GM12873 (cell line): ENCODE data around the gene ALDOC.

ENCODE experiments used
- TF ChIP-seq, protein P1 (sequence below): IDR thresholded peaks from 2 replicates; pipeline ENCODE4 v1.5.1; 2012; ENCODE audit warnings: low read depth, mild to moderate bottlenecking, moderate library complexity, low read length, control low read depth; ENCODE audit not compliant: insufficient read depth; ENCODE audit errors: missing control alignments

ALDOC gene

DNA sequence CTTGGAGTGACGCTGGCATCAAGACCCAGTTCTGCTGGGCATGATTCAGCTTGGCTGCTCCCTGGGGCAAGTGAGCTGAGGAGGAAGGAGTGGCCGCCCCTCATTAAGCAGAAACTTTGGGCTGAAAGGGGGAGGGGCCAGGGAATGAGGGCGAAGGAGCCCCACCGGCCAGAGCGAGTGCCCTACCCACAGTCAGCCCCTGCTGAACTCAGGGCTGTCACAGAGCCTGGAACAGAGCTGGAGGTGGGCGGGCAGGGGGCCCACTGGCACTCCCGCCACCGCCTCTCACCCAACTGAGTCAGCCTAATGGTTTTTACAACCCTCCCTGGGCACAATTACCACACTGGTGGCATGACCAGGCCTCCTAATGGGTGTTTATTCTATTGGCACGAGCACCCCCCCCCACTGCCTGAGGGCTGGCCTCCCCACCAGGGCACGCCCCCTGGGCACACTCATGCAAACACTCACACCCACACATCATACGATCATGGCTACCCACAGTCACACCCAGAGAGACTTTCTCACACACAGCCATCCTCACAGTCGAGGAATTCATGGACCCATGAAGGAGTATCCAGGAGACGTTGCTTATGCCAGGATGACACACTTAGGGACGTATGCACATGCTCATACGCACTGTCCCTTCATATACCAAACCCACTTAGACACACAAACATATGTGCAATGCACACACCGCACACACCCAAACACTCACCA is 43.4 kb downstream of the ALDOC start:
- TF ChIP-seq, protein P1, sequence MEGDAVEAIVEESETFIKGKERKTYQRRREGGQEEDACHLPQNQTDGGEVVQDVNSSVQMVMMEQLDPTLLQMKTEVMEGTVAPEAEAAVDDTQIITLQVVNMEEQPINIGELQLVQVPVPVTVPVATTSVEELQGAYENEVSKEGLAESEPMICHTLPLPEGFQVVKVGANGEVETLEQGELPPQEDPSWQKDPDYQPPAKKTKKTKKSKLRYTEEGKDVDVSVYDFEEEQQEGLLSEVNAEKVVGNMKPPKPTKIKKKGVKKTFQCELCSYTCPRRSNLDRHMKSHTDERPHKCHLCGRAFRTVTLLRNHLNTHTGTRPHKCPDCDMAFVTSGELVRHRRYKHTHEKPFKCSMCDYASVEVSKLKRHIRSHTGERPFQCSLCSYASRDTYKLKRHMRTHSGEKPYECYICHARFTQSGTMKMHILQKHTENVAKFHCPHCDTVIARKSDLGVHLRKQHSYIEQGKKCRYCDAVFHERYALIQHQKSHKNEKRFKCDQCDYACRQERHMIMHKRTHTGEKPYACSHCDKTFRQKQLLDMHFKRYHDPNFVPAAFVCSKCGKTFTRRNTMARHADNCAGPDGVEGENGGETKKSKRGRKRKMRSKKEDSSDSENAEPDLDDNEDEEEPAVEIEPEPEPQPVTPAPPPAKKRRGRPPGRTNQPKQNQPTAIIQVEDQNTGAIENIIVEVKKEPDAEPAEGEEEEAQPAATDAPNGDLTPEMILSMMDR: no peak

- TF ChIP-seq, protein P1: no peak
These were observed 44.4 kb downstream of the ALDOC start for GRCh38 chr17:28532050-28532960.

DNA sequence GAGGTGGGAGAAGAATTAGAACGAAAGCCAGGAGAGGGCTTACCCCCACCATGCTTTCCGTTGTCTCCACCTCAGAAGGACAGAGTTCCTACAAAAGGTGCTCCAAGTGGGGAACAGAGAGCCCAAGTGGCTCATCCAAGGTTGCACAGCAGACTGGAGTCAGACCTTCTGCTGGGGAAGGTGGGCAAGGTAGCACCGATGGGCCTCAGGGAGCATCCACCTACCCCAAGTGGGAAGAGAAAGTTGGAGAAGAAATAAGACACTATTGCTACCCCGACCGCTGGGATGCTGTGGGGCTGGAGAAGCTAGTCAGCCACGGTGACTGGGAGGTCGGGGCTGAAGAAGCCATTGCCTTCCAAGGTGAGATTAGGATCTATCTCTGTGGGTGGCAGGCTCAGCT is 45.8 kb downstream of the ALDOC start:
- TF ChIP-seq, protein P1: no peak

- TF ChIP-seq, protein P1: no peak
These were observed 46.4 kb downstream of the ALDOC start for GRCh38 chr17:28530250-28530649.

DNA sequence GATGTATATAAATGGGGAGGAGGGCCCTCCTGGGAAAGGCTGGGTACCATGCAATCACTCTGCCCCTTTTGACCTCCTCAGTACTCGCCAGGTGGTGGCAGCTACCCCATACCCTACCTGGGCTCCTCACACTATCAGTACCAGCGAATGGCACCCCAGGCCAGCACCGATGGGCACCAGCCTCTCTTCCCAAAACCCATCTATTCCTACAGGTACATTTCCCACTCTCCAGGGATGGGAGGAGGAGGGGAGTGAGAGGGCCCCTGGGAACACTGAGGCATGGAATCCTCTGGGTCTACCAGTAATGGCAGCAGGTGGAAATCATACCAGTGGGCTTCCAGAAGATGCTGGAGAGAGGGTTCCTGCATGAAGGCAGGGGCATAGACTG is 47.7 kb downstream of the ALDOC start:
- TF ChIP-seq, protein P1: no peak

- TF ChIP-seq, protein P1: no peak
These were observed 48.2 kb downstream of the ALDOC start for GRCh38 chr17:28528327-28529012.

DNA sequence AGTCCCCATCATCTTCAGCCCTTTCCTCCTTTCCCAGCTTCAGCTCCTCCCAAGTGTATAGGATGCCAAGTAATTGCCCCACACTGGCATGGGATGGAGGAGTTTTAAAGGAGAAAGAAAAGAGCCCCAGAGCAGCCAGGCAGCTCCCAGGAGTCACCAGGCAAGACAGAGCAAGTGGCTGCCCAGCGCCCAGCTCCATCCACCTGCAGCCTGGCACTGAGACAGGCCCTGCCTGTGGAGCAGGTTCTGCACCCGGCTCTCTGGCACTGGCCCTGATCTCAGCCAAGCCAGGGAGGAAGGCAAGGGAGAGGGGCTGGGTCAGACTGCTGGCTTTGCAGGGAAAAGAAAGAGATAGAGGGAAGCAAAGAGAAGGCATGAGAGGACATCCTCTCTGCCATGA is 48.8 kb downstream of the ALDOC start:
- TF ChIP-seq, protein P1: no peak
